ENCODE results near the gene CTDNEP1.

GRCh38 chr17:7217113-7217987, 34.2 kb downstream of the CTDNEP1 start:
- TF ChIP-seq POLR2A (IDR thresholded peaks at IDR 0.05) (no peak), CTCF (IDR thresholded peaks at IDR 0.05) (no peak)
